Measurements from ENCODE around the gene MRPL36.

The MRPL36 gene

DNA sequence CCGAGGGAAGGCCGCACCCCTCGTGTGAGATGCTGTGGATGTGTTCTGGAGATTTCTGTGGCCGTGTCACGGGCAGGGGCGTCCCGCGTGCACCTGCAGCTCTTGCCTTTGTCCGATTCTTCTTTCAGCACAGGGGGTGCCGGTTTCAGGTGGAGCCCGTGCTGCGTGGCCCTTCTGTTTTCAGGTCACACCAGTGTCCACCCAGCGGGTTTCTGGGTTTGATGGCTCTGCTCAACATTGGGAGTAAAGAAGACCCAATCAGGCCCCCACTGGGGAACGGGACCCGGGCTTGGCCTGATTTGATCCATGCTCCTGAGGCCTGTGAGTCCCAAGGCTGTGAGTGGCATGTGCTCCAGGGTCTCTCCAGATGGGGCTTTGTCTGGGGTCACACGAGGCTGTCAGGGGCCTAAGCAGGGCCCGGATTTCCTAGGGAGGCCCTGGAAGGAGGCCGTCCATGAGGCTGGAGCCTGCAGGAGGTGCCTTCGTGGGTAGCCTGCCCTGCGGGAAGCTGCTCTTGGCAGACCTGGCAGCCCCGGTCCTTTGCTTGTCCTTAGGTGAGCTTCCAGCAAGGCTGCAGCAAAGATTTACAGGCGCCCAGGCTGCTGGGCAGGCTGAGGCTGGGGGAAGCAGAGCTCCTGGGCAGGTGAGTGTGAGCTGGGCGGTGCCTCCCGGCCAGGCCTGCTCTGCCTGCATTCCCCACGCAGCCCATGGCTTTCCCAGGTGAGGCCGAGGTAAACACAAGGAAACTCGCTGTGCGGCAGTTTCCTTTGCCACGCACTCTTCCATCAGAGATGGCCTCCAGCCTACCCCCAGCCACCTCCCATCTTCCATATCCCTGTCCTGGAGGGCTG, 12.8 kb downstream of the MRPL36 start:
- no peak for DNase-seq (ENCODE audit: low read depth in 2 of 2)
- TF ChIP-seq, protein P1, sequence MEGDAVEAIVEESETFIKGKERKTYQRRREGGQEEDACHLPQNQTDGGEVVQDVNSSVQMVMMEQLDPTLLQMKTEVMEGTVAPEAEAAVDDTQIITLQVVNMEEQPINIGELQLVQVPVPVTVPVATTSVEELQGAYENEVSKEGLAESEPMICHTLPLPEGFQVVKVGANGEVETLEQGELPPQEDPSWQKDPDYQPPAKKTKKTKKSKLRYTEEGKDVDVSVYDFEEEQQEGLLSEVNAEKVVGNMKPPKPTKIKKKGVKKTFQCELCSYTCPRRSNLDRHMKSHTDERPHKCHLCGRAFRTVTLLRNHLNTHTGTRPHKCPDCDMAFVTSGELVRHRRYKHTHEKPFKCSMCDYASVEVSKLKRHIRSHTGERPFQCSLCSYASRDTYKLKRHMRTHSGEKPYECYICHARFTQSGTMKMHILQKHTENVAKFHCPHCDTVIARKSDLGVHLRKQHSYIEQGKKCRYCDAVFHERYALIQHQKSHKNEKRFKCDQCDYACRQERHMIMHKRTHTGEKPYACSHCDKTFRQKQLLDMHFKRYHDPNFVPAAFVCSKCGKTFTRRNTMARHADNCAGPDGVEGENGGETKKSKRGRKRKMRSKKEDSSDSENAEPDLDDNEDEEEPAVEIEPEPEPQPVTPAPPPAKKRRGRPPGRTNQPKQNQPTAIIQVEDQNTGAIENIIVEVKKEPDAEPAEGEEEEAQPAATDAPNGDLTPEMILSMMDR (IDR thresholded peaks at IDR 0.05; ENCODE audit: low read depth, low read length), result no peak
- no peak overlapping the region for H3K4me3 ChIP-seq (replicated peaks in 1 of 2; ENCODE audit: low read depth in 2 of 2, low read length in 2 of 2)

DNA sequence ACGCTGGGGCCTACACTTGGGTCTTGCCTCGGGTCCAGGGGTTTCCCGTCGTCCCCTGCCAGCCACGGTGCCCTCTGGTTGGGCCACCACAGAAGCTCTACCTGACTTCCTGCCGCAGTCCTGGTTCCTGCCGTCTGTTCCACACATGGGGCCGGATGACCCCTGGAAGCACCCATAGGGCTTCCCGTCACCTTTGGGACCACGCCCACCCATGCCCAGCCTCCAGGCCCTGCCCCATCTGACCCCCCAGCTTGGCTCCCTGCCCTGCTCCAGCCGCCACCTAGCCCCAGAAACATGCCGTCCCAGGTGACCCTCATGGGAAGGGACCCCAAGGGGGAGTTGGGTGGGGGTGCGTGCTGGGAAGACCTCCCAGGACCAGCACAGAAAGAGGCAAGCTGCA, 13.7 kb downstream of the MRPL36 start:
- no peak overlapping the region for H3K4me3 ChIP-seq (replicated peaks in 1 of 2; ENCODE audit: low read depth in 2 of 2, low read length in 2 of 2)
- DNase-seq (ENCODE audit: low read depth in 2 of 2), result no peak
- TF ChIP-seq, protein P1 (IDR thresholded peaks at IDR 0.05; ENCODE audit: low read depth, low read length), result no peak

DNA sequence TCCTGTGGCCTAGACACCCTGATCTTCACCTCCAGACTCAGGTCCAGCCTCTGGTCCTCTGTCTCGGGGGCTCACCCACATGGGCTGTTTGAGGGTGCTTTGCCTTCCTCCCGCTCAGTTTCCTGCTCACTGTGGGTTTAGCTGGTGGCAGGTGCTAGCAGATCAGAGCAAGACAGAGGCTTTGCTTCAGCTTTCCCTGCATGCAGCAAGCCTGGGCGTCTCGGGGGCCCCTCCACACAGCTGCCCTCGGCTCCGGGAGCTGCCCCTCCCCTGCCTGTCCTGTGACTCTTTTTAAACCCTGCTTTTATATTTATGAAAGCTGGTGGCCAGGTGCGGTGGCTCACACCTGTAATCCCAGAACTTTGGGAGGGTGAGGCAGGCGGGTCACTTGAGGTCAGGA, 14.6 kb downstream of the MRPL36 start:
- H3K4me3 ChIP-seq (replicated peaks in 1 of 2; ENCODE audit: low read depth in 2 of 2, low read length in 2 of 2), result no peak overlapping the region
- TF ChIP-seq, protein P1 (IDR thresholded peaks at IDR 0.05; ENCODE audit: low read depth, low read length), result no peak
- no peak for DNase-seq (ENCODE audit: low read depth in 2 of 2)

DNA sequence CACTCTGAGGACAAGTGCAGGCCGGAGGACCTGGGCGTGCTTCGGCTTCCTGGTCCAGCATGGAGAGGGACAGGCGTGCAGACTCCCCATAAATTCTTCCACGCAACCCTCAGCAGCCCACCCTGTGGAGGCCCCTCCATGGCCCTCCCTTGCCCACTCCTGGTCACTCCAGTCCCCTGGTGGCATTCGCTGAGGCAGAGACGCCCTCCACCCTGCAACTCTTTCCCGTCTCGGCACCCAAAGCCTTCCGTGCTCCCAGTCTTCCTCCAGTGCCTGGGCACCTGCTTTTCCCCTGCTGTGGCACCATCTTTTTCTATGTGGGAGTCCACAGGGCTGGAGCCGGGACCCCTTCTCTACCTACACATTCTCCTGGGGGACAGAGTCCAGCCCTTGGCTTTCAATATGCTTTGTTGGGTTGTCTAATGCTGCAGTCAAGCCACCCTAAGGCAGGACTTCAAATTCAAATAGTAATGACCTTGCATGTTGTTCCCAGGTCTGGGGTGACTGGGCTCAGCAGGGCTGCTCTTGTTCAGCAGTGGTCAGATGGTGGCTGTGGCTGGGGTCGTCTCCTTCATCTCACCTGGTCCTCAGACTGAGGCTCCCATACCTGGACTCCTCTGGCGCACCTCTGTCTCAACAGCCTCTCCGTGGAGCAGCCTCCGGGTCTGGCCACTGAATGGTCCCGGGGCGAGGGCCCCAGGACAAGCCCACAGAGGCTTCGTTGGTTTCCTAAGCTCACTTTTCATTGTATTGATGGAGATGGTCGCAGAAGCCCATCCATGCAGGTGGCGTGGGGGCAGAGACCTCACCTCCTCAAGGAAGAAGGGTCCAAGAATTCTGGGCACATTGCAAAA, 15.2 kb downstream of the MRPL36 start:
- TF ChIP-seq, protein P1 (IDR thresholded peaks at IDR 0.05; ENCODE audit: low read depth, low read length), result no peak

DNA sequence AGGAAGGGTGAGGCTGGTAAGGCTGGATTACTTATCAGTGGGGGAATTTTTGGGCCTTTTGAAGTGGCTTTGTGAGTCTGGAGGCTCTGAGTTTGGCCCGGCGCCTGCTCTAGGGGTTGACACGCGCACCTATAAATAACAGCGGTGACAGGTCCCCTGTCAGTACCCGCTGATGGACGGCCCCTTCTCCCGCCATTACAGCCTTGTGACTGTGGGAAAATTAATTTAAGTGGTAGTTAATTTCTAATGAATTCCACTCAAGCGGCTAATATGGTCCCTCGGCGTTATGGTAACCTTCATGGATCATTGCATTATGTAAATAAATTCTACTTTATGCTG, 16.5 kb downstream of the MRPL36 start:
- no peak for DNase-seq (ENCODE audit: low read depth in 2 of 2)
- H3K4me3 ChIP-seq (replicated peaks in 1 of 2; ENCODE audit: low read depth in 2 of 2, low read length in 2 of 2), result no peak overlapping the region
- TF ChIP-seq, protein P1 (IDR thresholded peaks at IDR 0.05; ENCODE audit: low read depth, low read length), result no peak

More for the DNA sequence above, 15.2 kb downstream of the MRPL36 start:
- no peak for DNase-seq (ENCODE audit: low read depth in 2 of 2)
- H3K4me3 ChIP-seq (replicated peaks in 1 of 2; ENCODE audit: low read depth in 2 of 2, low read length in 2 of 2), result no peak overlapping the region

DNA sequence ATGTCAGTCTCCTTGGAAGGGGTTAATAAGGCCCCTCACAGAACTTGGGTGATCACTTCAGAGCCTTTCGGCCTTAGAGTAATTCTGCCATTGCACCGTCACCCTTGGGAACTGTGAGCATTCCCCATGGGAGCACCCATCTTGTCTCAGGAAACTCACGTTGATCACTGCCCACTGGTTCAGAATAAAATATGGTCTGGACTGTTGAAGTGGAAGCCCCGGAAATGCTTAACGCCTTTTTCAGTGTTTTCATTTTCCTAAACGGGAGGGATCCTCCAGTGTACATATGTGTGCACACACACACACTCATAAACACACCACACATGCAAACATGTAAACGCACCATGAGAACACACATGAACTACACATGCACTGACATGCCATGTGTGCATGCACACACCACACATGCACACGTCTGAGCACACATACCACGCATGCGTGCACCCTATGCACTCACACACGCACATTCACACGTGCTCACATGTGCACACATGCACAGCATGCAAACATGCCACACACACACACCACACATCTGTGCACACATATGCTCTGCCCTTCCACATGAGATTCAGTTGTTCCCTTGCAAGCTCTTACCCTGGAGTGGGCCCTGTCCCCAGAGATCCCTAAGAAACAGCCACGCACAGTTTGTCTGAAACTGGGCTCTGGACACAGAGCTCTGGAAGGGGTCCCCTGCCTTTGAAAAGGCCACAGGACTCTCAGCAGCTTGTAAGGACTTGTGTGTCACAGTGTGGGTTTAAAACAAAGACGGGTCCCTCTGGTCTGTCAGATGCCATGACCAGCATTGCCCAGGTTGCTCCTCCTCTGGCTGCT, 17.0 kb downstream of the MRPL36 start:
- TF ChIP-seq, protein P1 (IDR thresholded peaks at IDR 0.05; ENCODE audit: low read depth, low read length), result no peak
- no peak overlapping the region for H3K4me3 ChIP-seq (replicated peaks in 1 of 2; ENCODE audit: low read depth in 2 of 2, low read length in 2 of 2)
- no peak for DNase-seq (ENCODE audit: low read depth in 2 of 2)

Data from cardiac fibroblast (primary cell).